Renal cortical epithelial cell (primary cell): ENCODE measurements around the gene TIMM13. TPM values are rescaled to one million over a fixed set of nuclear protein-coding genes. Genes with fewer than 3 reads are reported as not detected.
"Not testable (repeated sequence)": the region's sequence is repeated elsewhere in the genome, so short reads cannot be mapped to it uniquely, and the experiment has no call there.

ENCODE experiments used
- DNase-seq: peaks from one replicate; pipeline ENCODE4 v3.0.0-alpha.2; 2011; ENCODE audit warnings: low read depth
- total RNA-seq: library from RNA; depleted of rRNA; stranded (reverse); fragments of >200 nt; gene quantifications from 2 replicates; pipeline ENCODE4 v1.2.3, GENCODE V29; 2014

The TIMM13 gene
- total RNA-seq, 1 donor from 2014 or later: 45.5 TPM

- DNase-seq: no peak
Measured at GRCh38 chr19:2431318-2432055, 4.1 kb upstream of the TIMM13 start.

- no peak for DNase-seq
Measured at GRCh38 chr19:2429917-2430535, 2.6 kb upstream of the TIMM13 start.

- no peak for DNase-seq
Measured at GRCh38 chr19:2428756-2429711, 1.6 kb upstream of the TIMM13 start.

- no peak for DNase-seq
Measured at GRCh38 chr19:2428321-2428690, 920 bp upstream of the TIMM13 start.

- DNase-seq: no peak
Measured at GRCh38 chr19:2426611-2427428, 566 bp downstream of the TIMM13 start.

GRCh38 chr19:2425622-2426581, 1.5 kb downstream of the TIMM13 start:
- DNase-seq: no peak

- DNase-seq: peak; percentile 8
Measured at GRCh38 chr19:2424686-2425621, 2.4 kb downstream of the TIMM13 start.

GRCh38 chr19:2423915-2424685, 3.3 kb downstream of the TIMM13 start:
- no peak for DNase-seq

- DNase-seq: no peak
Measured at GRCh38 chr19:2423071-2423914, 4.1 kb downstream of the TIMM13 start.

- no peak for DNase-seq
Measured at GRCh38 chr19:2421581-2422306, 5.6 kb downstream of the TIMM13 start.

GRCh38 chr19:2420490-2420889, 6.9 kb downstream of the TIMM13 start:
- no peak for DNase-seq

- no peak for DNase-seq
Measured at GRCh38 chr19:2419754-2420153, 7.6 kb downstream of the TIMM13 start.

GRCh38 chr19:2417881-2418406, 9.4 kb downstream of the TIMM13 start:
- DNase-seq: no peak

GRCh38 chr19:2417436-2417835, 9.9 kb downstream of the TIMM13 start:
- DNase-seq: not testable (repeated sequence)

- DNase-seq: no peak
Measured at GRCh38 chr19:2416321-2417097, 10.9 kb downstream of the TIMM13 start.

GRCh38 chr19:2415973-2416319, 11.4 kb downstream of the TIMM13 start:
- DNase-seq: no peak
